ACC112 (cell line): ENCODE measurements around the gene PRKD3.

Source experiments
- H2AFZ ChIP-seq: fragments of 200-600 bp; sonication (generic); one replicate; pipeline ENCODE4 v1.6.0; 2017; ENCODE audit warnings: antibody characterized with exemption, low read length; ENCODE audit not compliant: unreplicated experiment
- H3K27ac ChIP-seq: fragments of 200-600 bp; sonication (generic); 2 replicates; pipeline ENCODE4 v1.5.1; 2014; ENCODE audit warnings: low read depth, mild to moderate bottlenecking, antibody characterized with exemption, low read length, moderate library complexity
- H3K27me3 ChIP-seq: fragments of 200-600 bp; sonication (generic); 2 replicates; pipeline ENCODE4 v1.6.1; 2014; ENCODE audit warnings: mild to moderate bottlenecking, antibody characterized with exemption, low read length, moderate library complexity, mixed read lengths; ENCODE audit not compliant: insufficient read depth
- H3K36me3 ChIP-seq: fragments of 200-600 bp; sonication (generic); 2 replicates; pipeline ENCODE4 v1.6.1; 2016; ENCODE audit warnings: mild to moderate bottlenecking, antibody characterized with exemption, low read length, moderate library complexity, mixed read lengths; ENCODE audit not compliant: insufficient read depth
- H3K4me1 ChIP-seq: fragments of 200-600 bp; sonication (generic); one replicate; pipeline ENCODE4 v1.6.1; 2016; ENCODE audit warnings: low read length, mixed read lengths; ENCODE audit not compliant: insufficient read depth, unreplicated experiment, control insufficient read depth
- H3K4me3 ChIP-seq: fragments of 200-600 bp; sonication (generic); 2 replicates; pipeline ENCODE4 v1.5.1; 2014; ENCODE audit warnings: mild to moderate bottlenecking, low read depth, low read length
- H3K79me2 ChIP-seq: fragments of 200-600 bp; sonication (generic); one replicate; pipeline ENCODE4 v1.6.0; 2016; ENCODE audit warnings: low read length; ENCODE audit not compliant: control insufficient read depth, unreplicated experiment, insufficient read depth

The PRKD3 gene

GRCh38 chr2:37291680-37292079 lies 33.0 kb downstream of the PRKD3 start:
- Histone ChIP-seq H3K4me1 (no peaks in the 10 kb centered on the region), H2AFZ (no peak overlapping the region), H3K79me2 (peaks cover 20% of the 10 kb centered on the region), H3K36me3 (no peaks in the 10 kb centered on the region), H3K4me3 (no peak overlapping the region), H3K27me3 (no peaks in the 10 kb centered on the region), H3K27ac (no peak overlapping the region)

GRCh38 chr2:37287966-37288365 lies 36.7 kb downstream of the PRKD3 start:
- H3K79me2 ChIP-seq = peaks cover 4% of the 10 kb centered on the region
- no peak overlapping the region for H3K4me3 ChIP-seq
- H3K27me3 ChIP-seq = no peaks in the 10 kb centered on the region
- no peak overlapping the region for H2AFZ ChIP-seq
- no peak overlapping the region for H3K27ac ChIP-seq
- 0 out of 2 replicates have a peak, but pooled peaks cover 3% of the 10 kb centered on the region for H3K36me3 ChIP-seq
- peaks cover 23% of the 10 kb centered on the region for H3K4me1 ChIP-seq

GRCh38 chr2:37284381-37284780 lies 40.3 kb downstream of the PRKD3 start:
- Histone ChIP-seq H3K79me2 (no peaks in the 10 kb centered on the region), H3K4me3 (no peak overlapping the region), H3K4me1 (peaks cover 34% of the 10 kb centered on the region), H3K27me3 (no peaks in the 10 kb centered on the region), H2AFZ (no peak overlapping the region), H3K27ac (0 out of 2 replicates have a peak overlapping the region, but pooled peaks have one; percentile 8), H3K36me3 (peaks cover 20% of the 10 kb centered on the region)

GRCh38 chr2:37283207-37283606 lies 41.4 kb downstream of the PRKD3 start:
- H3K36me3 ChIP-seq = peaks cover 26% of the 10 kb centered on the region
- peak overlapping the region; percentile 59 for H3K4me3 ChIP-seq
- no peaks in the 10 kb centered on the region for H3K79me2 ChIP-seq

GRCh38 chr2:37282746-37283145 lies 41.9 kb downstream of the PRKD3 start:
- peak overlapping the region; percentile 83 for H3K27ac ChIP-seq
- H2AFZ ChIP-seq = no peak overlapping the region
- no peaks in the 10 kb centered on the region for H3K27me3 ChIP-seq
- H3K79me2 ChIP-seq = no peaks in the 10 kb centered on the region
- peaks cover 34% of the 10 kb centered on the region for H3K4me1 ChIP-seq
- H3K4me3 ChIP-seq = peak overlapping the region; percentile 59
- peaks cover 26% of the 10 kb centered on the region for H3K36me3 ChIP-seq

More at GRCh38 chr2:37283207-37283606, 41.4 kb downstream of the PRKD3 start:
- Histone ChIP-seq H3K4me1 (peaks cover 34% of the 10 kb centered on the region), H2AFZ (no peak overlapping the region), H3K27me3 (no peaks in the 10 kb centered on the region), H3K27ac (peak overlapping the region; percentile 83)

GRCh38 chr2:37281916-37282315 lies 42.7 kb downstream of the PRKD3 start:
- Histone ChIP-seq H2AFZ (no peak overlapping the region), H3K27me3 (no peaks in the 10 kb centered on the region), H3K27ac (peak overlapping the region; percentile 83; the same call in 1 of the 2 replicates), H3K4me3 (no peak overlapping the region), H3K4me1 (peaks cover 34% of the 10 kb centered on the region), H3K36me3 (peaks cover 26% of the 10 kb centered on the region), H3K79me2 (no peaks in the 10 kb centered on the region)

- no peak overlapping the region for H2AFZ ChIP-seq
- no peaks in the 10 kb centered on the region for H3K27me3 ChIP-seq
- peaks cover 5% of the 10 kb centered on the region for H3K4me1 ChIP-seq
- no peak overlapping the region for H3K27ac ChIP-seq
- no peak overlapping the region for H3K4me3 ChIP-seq
- H3K36me3 ChIP-seq = peaks cover 34% of the 10 kb centered on the region
- no peaks in the 10 kb centered on the region for H3K79me2 ChIP-seq
These were observed 48.3 kb downstream of the PRKD3 start for GRCh38 chr2:37276291-37276690.
